Neural crest cell (in vitro differentiated cells): ENCODE measurements around the gene ATP5PO. TPM values are rescaled to one million over a fixed set of nuclear protein-coding genes. Genes with fewer than 3 reads are reported as not detected.

ENCODE experiments used
- DNase-seq: peaks from one replicate; pipeline ENCODE4 v3.0.0; 2021; ENCODE audit warnings: low read depth, mixed read lengths, low spot score
- H3K27ac Mint-ChIP-seq: one replicate; pipeline ENCODE4 v1.8.0; 2021; ENCODE audit warnings: mild to moderate bottlenecking, mixed read lengths; ENCODE audit not compliant: unreplicated experiment
- H3K27me3 Mint-ChIP-seq: 2 replicates; pipeline ENCODE4 v1.8.0; 2021; ENCODE audit warnings: low read depth, mild to moderate bottlenecking, mixed read lengths
- H3K36me3 Mint-ChIP-seq: 2 replicates; pipeline ENCODE4 v1.8.0; 2021; ENCODE audit warnings: low read depth, mild to moderate bottlenecking, mixed read lengths
- H3K4me1 Mint-ChIP-seq: 2 replicates; pipeline ENCODE4 v1.8.0; 2021; ENCODE audit warnings: mixed read lengths
- H3K4me3 Mint-ChIP-seq: one replicate; pipeline ENCODE4 v1.8.0; 2021; ENCODE audit warnings: mild to moderate bottlenecking, mixed read lengths
- H3K9me3 Mint-ChIP-seq: 2 replicates; pipeline ENCODE4 v1.8.0; 2021; ENCODE audit warnings: mixed read lengths
- CTCF ChIP-seq: fragments of 200-600 bp; sonication (generic); conservative IDR thresholded peaks from 2 replicates; pipeline ENCODE4 v1.5.0; 2021; ENCODE audit warnings: antibody characterized with exemption, mild to moderate bottlenecking
- total RNA-seq: library from RNA; stranded (reverse); gene quantifications from 2 replicates; pipeline ENCODE4 v1.2.1, GENCODE V29; 2021

The ATP5PO gene
- total RNA-seq, 1 donor from 2014 or later, result 231 TPM

- H3K9me3 Mint-ChIP-seq, result no peaks in the 10 kb centered on the region
These were observed 22.8 kb upstream of the ATP5PO start for GRCh38 chr21:33938381-33938780.

GRCh38 chr21:33937931-33938339, 22.3 kb upstream of the ATP5PO start:
- no peak for TF ChIP-seq CTCF
- Mint-ChIP-seq H3K27me3 (no peaks in the 10 kb centered on the region), H3K4me1 (peaks cover 24% of the 10 kb centered on the region), H3K36me3 (peaks cover 13% of the 10 kb centered on the region), H3K27ac (no peak overlapping the region), H3K9me3 (no peaks in the 10 kb centered on the region), H3K4me3 (no peak overlapping the region)
- no peak for DNase-seq

More at GRCh38 chr21:33938381-33938780, 22.8 kb upstream of the ATP5PO start:
- no peak for TF ChIP-seq CTCF
- no peak for DNase-seq
- Mint-ChIP-seq H3K27me3 (no peaks in the 10 kb centered on the region), H3K4me3 (no peak overlapping the region), H3K36me3 (peaks cover 15% of the 10 kb centered on the region), H3K4me1 (peaks cover 24% of the 10 kb centered on the region), H3K27ac (no peak overlapping the region)

- no peaks in the 10 kb centered on the region for H3K9me3 Mint-ChIP-seq
- no peak overlapping the region for H3K27ac Mint-ChIP-seq
- H3K27me3 Mint-ChIP-seq, result no peaks in the 10 kb centered on the region
- no peak for DNase-seq
- peaks cover 27% of the 10 kb centered on the region for H3K4me1 Mint-ChIP-seq
- TF ChIP-seq CTCF, result no peak
- peaks cover 17% of the 10 kb centered on the region for H3K36me3 Mint-ChIP-seq
- H3K4me3 Mint-ChIP-seq, result peak overlapping the region; percentile 41
These were observed 21.5 kb upstream of the ATP5PO start for GRCh38 chr21:33937146-33937545.

- Mint-ChIP-seq H3K9me3 (no peaks in the 10 kb centered on the region), H3K27me3 (no peaks in the 10 kb centered on the region), H3K36me3 (peaks cover 21% of the 10 kb centered on the region), H3K4me1 (peaks cover 33% of the 10 kb centered on the region), H3K27ac (no peak overlapping the region), H3K4me3 (no peak overlapping the region)
- DNase-seq, result no peak
- no peak for TF ChIP-seq CTCF
These were observed 20.9 kb upstream of the ATP5PO start for GRCh38 chr21:33936301-33937038.

GRCh38 chr21:33932731-33933130, 17.1 kb upstream of the ATP5PO start:
- no peak overlapping the region for H3K27ac Mint-ChIP-seq
- H3K27me3 Mint-ChIP-seq, result no peaks in the 10 kb centered on the region
- H3K9me3 Mint-ChIP-seq, result no peaks in the 10 kb centered on the region
- peaks cover 25% of the 10 kb centered on the region for H3K4me1 Mint-ChIP-seq
- TF ChIP-seq CTCF, result no peak
- peaks cover 11% of the 10 kb centered on the region for H3K36me3 Mint-ChIP-seq
- H3K4me3 Mint-ChIP-seq, result peak overlapping the region; percentile 92
- no peak for DNase-seq
